Activated CD4-positive, alpha-beta T cell treated with anti-CD3 and anti-CD28 coated beads, Interleukin-2, Interleukin-6, amounts not matched to agents 100 ng/mL and 50 ng/mL, durations not matched to agents 16 hours and 8 hours (primary cell): ENCODE results near the gene HIVEP1.

Experiments
- DNase-seq: peaks from one replicate; pipeline ENCODE4 v3.0.0-alpha.2; 2020

The HIVEP1 gene

DNA sequence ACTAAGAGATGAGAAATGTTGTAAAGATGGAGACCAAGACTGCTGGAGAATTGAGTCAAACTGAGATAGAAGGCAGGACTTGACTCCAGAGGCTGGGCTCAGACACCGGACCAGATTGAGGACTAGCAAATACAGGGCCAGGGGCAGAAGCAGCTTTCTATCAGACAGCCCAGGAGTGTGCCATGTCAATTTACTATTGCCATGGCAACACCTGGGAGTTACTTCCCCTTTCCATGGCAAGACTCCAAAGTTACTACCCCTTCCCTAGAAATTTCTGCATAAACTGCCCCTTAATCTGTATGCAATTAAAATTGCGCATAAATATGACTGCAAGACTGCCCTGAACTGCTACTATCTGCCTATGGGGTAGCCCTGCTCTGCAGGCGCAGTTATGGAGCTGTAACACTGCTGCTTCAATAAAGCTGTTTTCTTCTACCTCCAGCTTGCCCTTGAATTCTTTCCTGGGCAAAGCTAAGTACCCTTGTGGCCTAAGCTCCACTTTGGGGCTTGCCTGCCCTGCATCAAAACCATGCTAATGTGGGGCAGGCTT is 188.0 kb downstream of the HIVEP1 start:
- DNase-seq, result no peak

DNA sequence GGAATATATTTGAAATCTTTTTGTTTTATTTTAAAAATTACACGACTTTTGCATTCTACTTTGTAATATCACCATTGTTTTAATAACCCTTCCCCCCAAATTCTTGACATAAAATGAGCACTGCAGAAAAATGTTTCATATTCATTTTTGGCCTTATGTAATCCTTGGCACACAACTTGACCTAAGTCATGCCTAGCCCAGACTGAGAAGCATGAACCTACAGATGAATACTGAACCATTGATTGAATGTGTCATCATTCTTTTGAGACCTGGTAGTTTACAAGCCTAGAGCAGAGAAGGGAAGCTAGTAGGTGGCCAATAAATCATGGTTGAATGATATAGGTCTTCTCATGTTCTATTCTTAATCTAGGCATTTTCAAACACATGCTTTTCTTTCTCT is 188.6 kb downstream of the HIVEP1 start:
- no peak for DNase-seq

DNA sequence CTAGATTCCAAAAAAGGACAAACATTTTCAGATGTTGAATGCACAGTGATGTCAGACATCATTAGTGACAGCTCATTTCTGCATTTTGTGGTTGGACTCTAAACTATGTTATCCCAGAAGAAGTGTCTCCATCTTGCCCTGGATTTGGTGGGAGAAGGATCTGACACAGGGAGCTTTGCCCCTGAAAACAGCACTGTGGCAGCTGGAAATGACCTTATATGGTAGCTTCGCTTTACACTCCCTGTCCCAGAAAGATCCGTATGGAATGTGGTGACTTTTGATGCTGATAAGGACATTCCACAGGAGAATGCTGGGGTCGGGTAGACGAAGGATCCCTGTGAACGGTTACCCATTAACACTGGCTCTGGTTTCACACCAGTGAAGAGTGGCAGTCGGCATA is 190.9 kb downstream of the HIVEP1 start:
- no peak for DNase-seq

DNA sequence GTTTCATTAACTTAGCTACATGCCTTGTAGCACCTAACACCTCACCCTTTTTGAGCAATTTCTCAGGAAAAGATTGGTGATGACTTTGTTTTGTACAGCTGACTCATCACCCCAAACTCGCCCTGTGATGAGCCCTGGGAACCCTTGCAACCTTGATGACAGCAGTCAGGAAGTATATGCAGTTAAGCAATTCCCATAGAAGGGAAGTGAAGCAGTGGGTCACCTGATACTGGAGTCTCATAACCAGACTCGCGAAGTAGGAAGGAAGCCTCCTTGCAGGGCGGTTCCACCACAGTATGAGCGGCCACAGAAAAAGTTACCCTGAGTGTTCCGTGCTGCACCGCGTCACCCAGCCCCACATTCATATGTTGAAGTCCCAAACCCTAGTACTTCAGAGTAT is 196.1 kb downstream of the HIVEP1 start:
- peak; percentile 49 for DNase-seq

DNA sequence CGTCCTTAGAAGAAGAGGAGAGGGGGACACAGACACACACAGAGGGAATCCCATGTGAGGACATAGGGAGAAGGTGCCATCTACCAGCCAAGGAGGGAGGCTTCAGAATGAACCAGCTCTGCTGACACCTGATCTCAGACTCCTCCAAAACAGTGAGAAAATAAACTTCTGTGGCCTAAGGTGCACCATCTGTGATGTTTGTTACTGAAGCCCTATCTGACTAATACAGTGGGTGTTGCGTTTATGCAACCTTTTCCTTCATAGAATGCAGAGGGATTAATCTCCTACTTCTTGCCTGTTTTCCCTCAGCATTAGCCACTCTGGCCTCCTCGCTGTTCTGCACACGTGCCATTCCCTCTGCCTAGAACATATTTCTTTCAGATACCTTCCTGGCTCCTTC is 196.6 kb downstream of the HIVEP1 start:
- DNase-seq, result no peak
